OCI-M2 (cell line): ENCODE measurements around the gene NEURL1B.

Experiments
- DNase-seq: peaks from one replicate; lab custom pipeline; 2025; ENCODE audit not compliant: unreplicated experiment; lab: John Stamatoyannopoulos, UW

The NEURL1B gene

GRCh38 chr5:172608773-172609172 lies 32.3 kb upstream of the NEURL1B start:
- no peak for DNase-seq

GRCh38 chr5:172610643-172611042 lies 30.4 kb upstream of the NEURL1B start:
- DNase-seq = no peak

- DNase-seq = no peak
Observed at GRCh38 chr5:172611913-172612312, 29.1 kb upstream of the NEURL1B start.

- no peak for DNase-seq
Observed at GRCh38 chr5:172612771-172613170, 28.3 kb upstream of the NEURL1B start.

GRCh38 chr5:172616136-172616535 lies 24.9 kb upstream of the NEURL1B start:
- no peak for DNase-seq

GRCh38 chr5:172616730-172617129 lies 24.3 kb upstream of the NEURL1B start:
- DNase-seq = no peak

- DNase-seq = no peak
Observed at GRCh38 chr5:172617817-172618216, 23.2 kb upstream of the NEURL1B start.

- DNase-seq = no peak
Observed at GRCh38 chr5:172618574-172619365, 22.3 kb upstream of the NEURL1B start.

GRCh38 chr5:172620506-172620905 lies 20.6 kb upstream of the NEURL1B start:
- DNase-seq = no peak

- DNase-seq = no peak
Observed at GRCh38 chr5:172622091-172623046, 18.7 kb upstream of the NEURL1B start.

GRCh38 chr5:172623313-172623980 lies 17.6 kb upstream of the NEURL1B start:
- DNase-seq = no peak

GRCh38 chr5:172624083-172624995 lies 16.7 kb upstream of the NEURL1B start:
- DNase-seq = no peak

GRCh38 chr5:172624996-172625964 lies 15.8 kb upstream of the NEURL1B start:
- no peak for DNase-seq

- no peak for DNase-seq
Observed at GRCh38 chr5:172626031-172626581, 15.0 kb upstream of the NEURL1B start.

GRCh38 chr5:172630082-172630481 lies 11.0 kb upstream of the NEURL1B start:
- DNase-seq = no peak

GRCh38 chr5:172630482-172630881 lies 10.6 kb upstream of the NEURL1B start:
- DNase-seq = no peak

- no peak for DNase-seq
Observed at GRCh38 chr5:172630986-172631385, 10.1 kb upstream of the NEURL1B start.

- DNase-seq = no peak
Observed at GRCh38 chr5:172632346-172633092, 8.5 kb upstream of the NEURL1B start.
